BE2C (cell line): ENCODE measurements around the gene CLIC5.

Experiments used
- DNase-seq: peaks from one replicate; pipeline ENCODE4 v3.0.0-alpha.2; 2020
- H3K27me3 ChIP-seq: fragments of 250-450 bp; sonication (Bioruptor Pico); 2 replicates; pipeline ENCODE4 v1.5.1; 2020; ENCODE audit warnings: mild to moderate bottlenecking
- H3K36me3 ChIP-seq: fragments of 250-450 bp; sonication (Bioruptor Pico); 2 replicates; pipeline ENCODE4 v1.5.1; 2020; ENCODE audit warnings: mild to moderate bottlenecking
- H3K4me1 ChIP-seq: fragments of 250-450 bp; sonication (Bioruptor Pico); 2 replicates; pipeline ENCODE4 v1.5.1; 2020
- H3K4me3 ChIP-seq: 2 replicates; pipeline ENCODE4 v1.5.1; 2011; ENCODE audit warnings: low read depth, low read length
- H3K9me3 ChIP-seq: fragments of 250-450 bp; sonication (Bioruptor Pico); 2 replicates; pipeline ENCODE4 v1.5.1; 2020
- CTCF ChIP-seq: IDR thresholded peaks from 2 replicates; pipeline ENCODE4 v1.5.1; 2012; ENCODE audit warnings: mild to moderate bottlenecking, low read depth, low read length

Gene CLIC5

DNA sequence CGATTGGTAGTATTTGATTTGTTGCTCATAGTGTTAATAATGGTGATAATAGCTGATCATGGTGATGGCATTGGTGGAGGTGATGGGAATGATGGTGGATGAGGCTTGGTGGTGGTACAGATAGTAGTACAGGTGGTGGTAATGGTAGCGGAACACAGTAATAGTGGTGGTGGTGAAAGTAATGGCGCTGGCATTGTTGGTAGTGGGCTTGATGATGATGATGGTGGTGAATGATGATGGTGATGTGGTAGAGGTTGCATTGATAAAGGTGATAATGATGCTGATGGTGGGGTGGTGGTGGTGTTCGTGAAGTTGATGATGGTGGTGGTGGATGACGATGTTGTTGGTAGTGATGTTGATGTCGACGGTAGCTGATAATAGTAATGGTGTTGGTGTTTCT, 24.6 kb upstream of the CLIC5 start:
- Histone ChIP-seq H3K36me3 (no peaks in the 10 kb centered on the region), H3K4me1 (no peaks in the 10 kb centered on the region), H3K4me3 (no peak overlapping the region), H3K9me3 (no peaks in the 10 kb centered on the region), H3K27me3 (no peaks in the 10 kb centered on the region)
- no peak for DNase-seq
- no peak for TF ChIP-seq CTCF

DNA sequence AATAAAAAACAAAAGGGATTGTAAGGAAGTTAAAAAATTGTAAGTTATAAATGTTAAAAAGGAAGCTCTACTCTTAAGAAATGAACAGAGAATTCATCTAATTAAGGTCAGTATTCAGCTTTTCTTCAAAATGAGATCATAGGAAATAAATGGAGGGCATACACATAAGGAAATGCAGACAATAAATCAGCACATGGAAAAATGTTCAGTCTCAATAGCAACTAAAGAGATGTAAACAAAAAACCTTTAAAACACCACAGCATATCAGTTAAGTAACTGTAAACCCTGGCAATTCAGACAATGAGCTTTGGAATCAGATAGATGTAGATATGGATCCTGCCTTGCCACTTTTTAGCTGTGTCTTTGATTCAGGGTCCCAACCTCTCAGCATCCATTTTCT, 24.0 kb upstream of the CLIC5 start:
- no peak overlapping the region for H3K4me3 ChIP-seq
- no peak for TF ChIP-seq CTCF
- no peaks in the 10 kb centered on the region for H3K4me1 ChIP-seq
- H3K27me3 ChIP-seq, result no peaks in the 10 kb centered on the region
- no peak for DNase-seq
- no peaks in the 10 kb centered on the region for H3K9me3 ChIP-seq
- H3K36me3 ChIP-seq, result no peaks in the 10 kb centered on the region

DNA sequence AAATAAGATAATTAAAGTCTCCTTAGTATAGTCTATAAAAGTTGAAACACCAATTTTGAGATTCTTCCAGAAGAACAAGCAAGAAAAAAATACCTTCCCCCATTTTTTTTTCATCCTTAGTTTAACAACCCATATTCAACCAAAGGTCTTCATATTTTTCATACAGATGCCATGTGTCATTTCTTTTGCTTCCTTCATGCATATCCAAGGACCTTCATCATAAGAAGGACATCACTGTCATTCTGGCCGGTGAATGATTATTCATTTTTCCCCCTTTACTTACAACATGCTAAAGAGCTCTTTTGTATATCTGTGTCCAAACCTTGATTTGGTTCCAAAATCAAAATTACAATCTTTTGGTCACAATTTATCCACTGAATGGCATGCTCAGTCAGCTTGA, 21.3 kb upstream of the CLIC5 start:
- DNase-seq, result no peak
- Histone ChIP-seq H3K4me3 (no peak overlapping the region), H3K27me3 (no peaks in the 10 kb centered on the region), H3K36me3 (no peaks in the 10 kb centered on the region), H3K4me1 (no peaks in the 10 kb centered on the region), H3K9me3 (no peaks in the 10 kb centered on the region)
- no peak for TF ChIP-seq CTCF

- Histone ChIP-seq H3K9me3 (no peaks in the 10 kb centered on the region), H3K4me1 (no peaks in the 10 kb centered on the region), H3K4me3 (no peak overlapping the region), H3K36me3 (no peaks in the 10 kb centered on the region), H3K27me3 (no peaks in the 10 kb centered on the region)
- no peak for TF ChIP-seq CTCF
- no peak for DNase-seq
Measured at GRCh38 chr6:46035242-46035641, 19.6 kb upstream of the CLIC5 start.

DNA sequence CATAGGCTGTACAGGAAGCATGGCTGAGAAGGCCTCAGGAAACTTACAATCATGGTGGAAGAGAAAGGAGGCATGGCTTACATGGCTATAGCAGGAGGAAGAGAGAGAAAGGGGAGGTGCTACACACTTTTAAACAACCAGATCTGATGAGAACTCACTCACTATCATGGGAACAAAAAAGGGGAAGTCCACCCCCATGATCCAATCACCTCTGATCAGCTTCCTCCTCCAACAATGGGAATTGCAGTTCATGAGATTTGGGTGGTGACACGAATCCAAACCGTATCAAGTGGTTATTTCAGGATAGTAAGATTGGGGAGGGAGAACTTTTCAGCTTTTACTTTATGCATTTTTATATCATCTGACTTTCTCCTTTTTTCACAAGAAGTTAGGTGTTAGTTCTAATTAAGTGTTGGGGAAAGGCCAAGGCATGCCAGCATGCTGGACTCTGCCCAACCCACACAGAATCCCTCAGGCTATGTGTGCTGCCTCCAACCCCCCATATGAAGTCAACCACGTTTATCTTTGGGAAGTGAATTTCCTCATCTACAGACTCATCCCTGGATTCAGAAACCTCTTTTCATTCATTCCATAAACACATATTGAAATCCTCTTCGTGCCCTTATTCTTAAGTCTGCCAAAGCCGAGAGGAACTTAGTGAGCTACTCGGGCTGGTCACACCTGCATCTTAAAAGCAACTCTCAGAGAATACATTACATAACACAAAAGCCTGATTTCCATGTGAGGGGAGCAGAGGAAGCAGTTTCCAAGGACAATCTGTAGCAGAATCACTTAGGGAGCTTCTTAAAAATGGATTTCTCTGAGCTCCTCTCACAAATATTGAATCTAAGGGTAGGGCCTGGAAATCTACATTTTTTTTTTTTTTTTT, 16.7 kb upstream of the CLIC5 start:
- H3K36me3 ChIP-seq, result no peaks in the 10 kb centered on the region
- no peaks in the 10 kb centered on the region for H3K4me1 ChIP-seq
- no peak for TF ChIP-seq CTCF
- no peak for DNase-seq
- no peaks in the 10 kb centered on the region for H3K27me3 ChIP-seq
- H3K4me3 ChIP-seq, result no peak overlapping the region
- H3K9me3 ChIP-seq, result no peaks in the 10 kb centered on the region

DNA sequence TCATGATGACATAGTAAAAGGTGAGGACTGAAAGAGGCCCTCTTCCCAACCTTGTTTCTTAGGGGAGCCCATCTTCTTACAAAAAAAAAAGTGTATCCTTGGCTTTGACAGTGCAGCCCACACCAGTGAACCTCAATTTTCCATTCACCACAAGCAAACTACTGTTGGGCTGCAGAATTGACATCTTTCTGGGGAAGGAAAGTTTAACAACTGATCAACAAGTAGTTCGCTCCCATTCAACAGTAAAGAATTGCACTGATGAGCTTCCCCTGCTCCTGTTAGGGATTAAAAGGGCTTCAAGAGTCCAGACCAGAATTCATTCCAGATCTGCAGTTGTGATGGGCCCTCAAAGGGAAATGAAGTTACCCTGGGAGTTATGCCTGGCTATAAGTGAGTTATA, 13.9 kb upstream of the CLIC5 start:
- Histone ChIP-seq H3K4me1 (no peaks in the 10 kb centered on the region), H3K4me3 (no peak overlapping the region), H3K36me3 (no peaks in the 10 kb centered on the region), H3K27me3 (no peaks in the 10 kb centered on the region), H3K9me3 (no peaks in the 10 kb centered on the region)
- no peak for DNase-seq
- no peak for TF ChIP-seq CTCF
